ENCODE data around the gene CHRND.

GRCh38 chr2:232542715-232543467 lies 16.9 kb downstream of the CHRND start:
- no peak for TF ChIP-seq CTCF (IDR thresholded peaks at IDR 0.05)
- no peak for TF ChIP-seq POLR2A (IDR thresholded peaks at IDR 0.05)

All from heart left ventricle (tissue), 13 donors.